Spleen (tissue), 7 donors: ENCODE results near the gene YIPF1.

Experiments used
- POLR2A ChIP-seq, 3 donors: fragments of 450-650 bp; IDR thresholded peaks; one replicate each; pipeline ENCODE4 v1.5.1; 2017; ENCODE audit warnings: antibody characterized with exemption in 3 of 3, mild to moderate bottlenecking in 1 of 3
- TF ChIP-seq, protein P1 (sequence below), 11 experiments: fragments of 200-600 bp in 7 of 11; fragments of 450-650 bp in 4 of 11; sonication (generic) in 4 of 11; IDR thresholded peaks in 8 of 11; conservative IDR thresholded peaks in 3 of 11; 1 replicate in 7 of 11; 2 replicates in 4 of 11; pipeline versions ENCODE4 v1.4.0 to v1.8.0; 2016 to 2021; ENCODE audit warnings: antibody characterized with exemption in 11 of 11, inconsistent platforms in 4 of 11, mild to moderate bottlenecking in 1 of 11
- donor health status: DM: no; HTN: no; CAD: no; lungs with moderate emphysema.
- donor health status: DM: no; HTN: no; CAD: no.
- donor health status: DM: no; HTN: no; CAD: no.

- TF ChIP-seq, protein P1, sequence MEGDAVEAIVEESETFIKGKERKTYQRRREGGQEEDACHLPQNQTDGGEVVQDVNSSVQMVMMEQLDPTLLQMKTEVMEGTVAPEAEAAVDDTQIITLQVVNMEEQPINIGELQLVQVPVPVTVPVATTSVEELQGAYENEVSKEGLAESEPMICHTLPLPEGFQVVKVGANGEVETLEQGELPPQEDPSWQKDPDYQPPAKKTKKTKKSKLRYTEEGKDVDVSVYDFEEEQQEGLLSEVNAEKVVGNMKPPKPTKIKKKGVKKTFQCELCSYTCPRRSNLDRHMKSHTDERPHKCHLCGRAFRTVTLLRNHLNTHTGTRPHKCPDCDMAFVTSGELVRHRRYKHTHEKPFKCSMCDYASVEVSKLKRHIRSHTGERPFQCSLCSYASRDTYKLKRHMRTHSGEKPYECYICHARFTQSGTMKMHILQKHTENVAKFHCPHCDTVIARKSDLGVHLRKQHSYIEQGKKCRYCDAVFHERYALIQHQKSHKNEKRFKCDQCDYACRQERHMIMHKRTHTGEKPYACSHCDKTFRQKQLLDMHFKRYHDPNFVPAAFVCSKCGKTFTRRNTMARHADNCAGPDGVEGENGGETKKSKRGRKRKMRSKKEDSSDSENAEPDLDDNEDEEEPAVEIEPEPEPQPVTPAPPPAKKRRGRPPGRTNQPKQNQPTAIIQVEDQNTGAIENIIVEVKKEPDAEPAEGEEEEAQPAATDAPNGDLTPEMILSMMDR (IDR thresholded peaks at IDR 0.05 in 8 of 11, conservative IDR thresholded peaks at IDR 0.05 in 3 of 11) = no peak
- TF ChIP-seq POLR2A (IDR thresholded peaks at IDR 0.05) = no peak
Measured at GRCh38 chr1:53899206-53899628, 9.6 kb upstream of the YIPF1 start.
